T-helper 1 cell (primary cell): ENCODE measurements around the gene HSD3B1.
"Not testable (repeated sequence)": the region's sequence is repeated elsewhere in the genome, so short reads cannot be mapped to it uniquely, and the experiment has no call there.

ENCODE experiments used
- DNase-seq, 5 donors: peaks; one replicate each; pipeline ENCODE4 v3.0.0-alpha.2; 2012 to 2020

The HSD3B1 gene

DNA sequence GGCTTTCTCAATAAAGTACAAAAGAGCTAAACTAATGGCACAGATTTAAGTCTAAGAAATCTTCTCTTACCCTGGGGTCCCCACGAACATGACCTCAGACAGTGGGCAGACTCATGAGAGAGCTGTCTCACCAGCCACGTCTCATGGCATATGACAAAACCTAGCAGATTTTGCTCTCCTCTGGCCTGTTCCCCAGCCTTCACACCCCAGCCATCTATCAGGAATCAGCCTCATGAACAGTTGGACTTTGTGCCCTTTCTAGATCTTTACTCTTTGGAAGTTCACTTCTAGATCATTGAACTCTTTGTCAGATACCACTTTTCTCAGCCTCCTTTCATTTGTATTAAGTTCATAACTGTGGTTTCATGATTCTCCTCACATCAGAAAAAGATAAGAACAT lies 14.2 kb upstream of the HSD3B1 start:
- no peak for DNase-seq

DNA sequence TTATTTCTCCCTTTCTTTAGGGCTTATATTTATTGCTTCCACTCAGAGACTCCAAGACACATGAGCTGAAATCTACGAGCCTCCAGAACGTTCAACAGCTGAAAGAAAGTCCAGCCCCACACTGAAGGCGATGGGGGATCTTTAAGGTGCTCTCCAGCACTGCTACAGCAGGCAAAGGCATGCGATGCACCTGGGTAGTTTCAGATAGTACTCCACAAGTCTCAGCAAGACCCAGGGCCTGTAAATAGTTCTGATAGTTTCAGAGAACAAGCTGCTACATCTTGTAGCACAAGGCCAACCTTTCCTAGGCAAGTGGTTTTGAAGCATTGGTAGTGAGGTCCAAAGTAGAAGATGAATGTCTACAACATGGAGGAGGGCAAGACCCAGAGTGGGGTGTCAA lies 2.2 kb upstream of the HSD3B1 start:
- no peak for DNase-seq

DNA sequence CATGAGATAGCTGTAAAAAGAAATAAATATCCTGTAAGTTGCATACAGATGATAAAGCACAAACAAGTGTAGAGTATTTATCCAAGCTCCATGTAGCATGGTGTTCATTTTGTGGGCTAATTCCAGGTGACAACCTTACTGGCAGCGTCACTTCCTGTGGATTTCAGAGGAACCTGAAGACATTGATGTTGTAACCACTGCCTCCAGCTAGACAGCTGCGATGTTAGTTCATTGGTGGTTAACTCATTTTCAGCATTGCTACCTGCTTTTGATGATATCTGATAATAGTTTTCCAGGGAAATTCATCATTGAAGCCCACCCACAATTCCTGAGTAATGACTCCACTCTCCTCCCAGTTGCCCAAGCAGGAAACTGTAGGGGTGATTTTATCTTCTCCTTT lies 3.0 kb downstream of the HSD3B1 start:
- DNase-seq = no peak

DNA sequence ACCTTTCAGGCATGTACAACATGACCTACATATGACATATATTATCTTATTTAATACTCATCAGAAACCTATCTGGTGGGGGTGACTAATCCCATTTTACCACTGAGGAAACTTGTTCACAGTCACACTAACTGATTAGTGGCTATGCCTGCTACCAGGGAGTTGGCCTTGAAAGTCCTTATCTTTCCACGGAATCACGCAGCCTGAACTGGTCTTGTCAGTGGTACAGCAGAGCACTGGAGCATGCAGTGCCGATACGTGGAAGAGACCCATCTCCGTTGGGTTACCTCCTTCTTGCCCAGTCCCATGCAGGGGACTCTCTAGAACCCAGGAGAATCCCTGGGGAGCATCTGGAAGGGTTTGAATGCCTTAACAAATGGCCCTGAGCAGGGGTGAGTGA lies 8.2 kb downstream of the HSD3B1 start:
- no peak for DNase-seq

DNA sequence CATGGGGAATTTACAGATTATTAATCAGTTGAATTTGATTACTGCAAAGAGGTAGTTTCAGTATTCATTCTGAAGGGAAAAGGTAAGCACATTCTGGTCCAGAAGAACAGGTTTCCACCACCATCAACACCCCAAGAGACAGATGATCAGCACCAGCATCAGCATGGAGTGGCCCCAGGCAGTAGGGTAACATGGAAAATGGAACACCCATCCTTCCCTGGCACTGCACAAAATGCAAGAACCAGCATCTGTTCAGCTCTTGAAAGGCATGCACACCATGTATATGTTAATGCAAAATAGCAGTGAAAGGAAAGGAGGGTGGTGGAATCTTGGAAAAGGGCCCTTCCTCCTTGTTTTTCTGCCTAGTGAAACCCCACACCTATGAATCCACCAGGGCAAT lies 9.2 kb downstream of the HSD3B1 start:
- DNase-seq = no peak

DNA sequence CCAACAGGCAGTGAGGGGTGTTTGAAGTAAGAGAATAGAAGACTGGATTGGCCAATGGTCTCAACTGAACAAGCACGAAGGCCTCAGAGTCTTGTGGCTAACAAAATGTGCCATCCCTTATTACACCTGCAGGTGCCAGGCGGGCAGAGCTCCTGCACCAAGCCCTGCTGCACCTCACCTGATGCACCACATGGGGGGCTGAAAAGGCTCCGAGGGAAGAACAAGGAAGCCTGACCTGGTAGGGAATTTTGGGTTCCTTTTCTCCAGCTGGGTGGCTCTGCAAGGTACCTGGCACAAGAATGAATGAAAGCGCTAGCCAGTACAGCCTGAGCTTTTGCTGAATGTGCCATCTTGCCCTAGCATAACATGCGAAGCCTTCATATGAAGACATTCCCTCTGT lies 9.7 kb downstream of the HSD3B1 start:
- DNase-seq = no peak

DNA sequence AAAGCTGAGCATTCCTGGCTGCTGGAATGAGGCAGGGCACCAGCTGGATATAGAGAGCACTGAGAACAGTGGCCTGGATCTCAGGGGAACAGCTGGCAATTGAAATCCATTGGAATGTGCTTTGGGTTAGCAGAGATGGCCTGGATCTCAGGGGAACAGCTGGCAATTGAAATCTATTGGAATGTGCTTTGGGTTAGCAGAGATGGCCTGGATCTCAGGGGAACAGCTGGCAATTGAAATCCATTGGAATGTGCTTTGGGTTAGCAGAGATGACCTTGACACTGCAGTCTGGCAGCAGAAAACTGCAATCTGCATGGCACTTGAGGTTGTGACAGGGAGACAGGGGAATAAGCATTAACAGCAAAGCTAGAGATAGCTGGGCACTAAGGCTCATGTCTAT lies 10.7 kb downstream of the HSD3B1 start:
- DNase-seq = not testable (repeated sequence)

DNA sequence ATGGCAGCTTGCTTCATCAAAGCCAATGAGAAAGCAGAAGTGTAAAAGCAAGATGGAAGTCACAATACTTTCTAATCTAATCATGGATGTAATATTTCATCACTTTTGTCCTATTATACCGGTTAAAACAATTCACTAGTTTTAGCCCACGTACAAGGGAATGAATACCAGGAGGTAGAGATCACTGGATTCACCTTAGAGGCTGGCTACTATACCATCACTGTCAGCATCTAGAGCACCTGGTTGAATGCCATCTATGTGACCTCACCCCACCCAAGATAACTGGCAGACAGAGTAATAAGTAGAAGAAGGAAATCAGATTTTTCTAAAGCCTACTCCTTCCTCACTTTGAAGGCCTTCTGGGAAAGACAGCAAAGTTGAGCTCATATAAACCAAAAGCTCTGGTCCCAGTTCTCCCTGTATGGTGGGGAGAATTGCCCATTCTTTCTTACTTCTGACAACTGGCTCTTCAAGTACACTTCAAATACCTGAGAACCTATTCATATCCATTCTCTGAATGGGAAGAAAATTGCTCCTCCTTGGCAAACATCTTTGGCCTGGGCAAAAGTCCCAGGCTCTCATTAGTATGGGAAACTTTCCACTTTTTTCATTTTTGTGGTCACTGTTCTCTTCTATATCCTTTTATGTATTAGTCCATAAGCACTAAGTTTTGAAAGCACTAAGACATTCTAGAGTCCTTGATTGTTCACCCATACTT lies 24.8 kb downstream of the HSD3B1 start:
- no peak for DNase-seq

DNA sequence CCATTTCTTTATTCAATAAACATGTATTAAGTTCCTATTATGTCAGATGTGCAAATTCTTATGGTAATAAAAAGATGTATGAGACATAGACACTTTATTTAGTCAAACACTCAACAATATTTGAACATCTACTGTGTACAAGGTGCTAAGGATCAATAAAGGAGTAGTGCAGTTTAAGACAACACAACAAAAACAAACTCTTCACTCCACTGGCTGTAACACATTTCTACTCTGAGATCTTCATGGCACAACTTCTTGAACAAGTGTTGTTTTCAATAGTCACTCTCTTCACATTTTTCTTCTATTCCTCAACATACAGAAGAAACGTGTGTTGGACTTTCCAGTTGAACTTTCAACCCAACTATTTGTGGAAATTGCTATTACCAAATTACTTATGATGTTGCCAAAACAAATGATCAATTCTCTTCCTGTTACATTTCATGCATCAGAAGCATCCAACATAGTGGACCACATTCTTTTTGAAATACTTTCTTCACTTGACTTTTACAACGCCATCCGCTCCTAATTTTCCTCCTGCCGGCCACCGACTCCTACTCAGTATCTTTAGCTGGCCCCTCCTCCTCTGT lies 25.4 kb downstream of the HSD3B1 start:
- DNase-seq = no peak

DNA sequence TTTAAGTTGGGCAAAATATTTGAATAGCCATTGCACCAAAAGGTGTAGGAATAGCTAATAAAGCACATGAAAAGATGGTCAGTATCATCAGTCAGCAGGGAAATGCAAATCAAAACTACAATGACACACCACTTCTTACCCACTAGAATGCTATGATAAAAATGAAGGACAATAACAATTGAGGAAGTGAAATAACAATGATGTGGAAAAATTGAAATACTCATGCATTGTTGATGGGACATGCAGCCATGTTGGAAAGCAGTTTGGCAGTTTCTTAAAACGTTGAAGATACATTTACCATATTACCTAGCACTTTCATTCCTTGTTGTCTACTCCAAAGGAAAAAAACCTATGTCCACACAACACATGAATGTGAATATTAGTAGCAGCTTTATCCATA lies 28.4 kb downstream of the HSD3B1 start:
- DNase-seq = no peak

DNA sequence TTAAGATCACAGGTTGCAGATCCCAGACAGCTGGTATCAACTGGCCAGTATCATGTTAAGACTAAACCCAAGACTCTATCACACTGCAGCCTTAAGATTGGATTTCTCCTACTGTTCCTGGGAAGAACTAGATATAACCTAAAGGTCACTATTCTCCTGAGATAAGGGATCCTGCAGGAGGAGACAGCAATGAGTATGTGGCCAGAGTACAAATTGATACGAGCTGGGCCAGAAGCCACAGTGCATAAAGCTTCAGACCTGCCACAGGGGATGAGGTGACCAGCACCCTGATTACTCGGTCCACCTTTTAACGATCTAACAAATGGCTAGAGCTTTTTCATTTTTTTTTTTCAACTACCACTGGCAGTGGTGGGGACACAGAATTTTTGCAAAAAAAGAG lies 31.0 kb downstream of the HSD3B1 start:
- DNase-seq = no peak

DNA sequence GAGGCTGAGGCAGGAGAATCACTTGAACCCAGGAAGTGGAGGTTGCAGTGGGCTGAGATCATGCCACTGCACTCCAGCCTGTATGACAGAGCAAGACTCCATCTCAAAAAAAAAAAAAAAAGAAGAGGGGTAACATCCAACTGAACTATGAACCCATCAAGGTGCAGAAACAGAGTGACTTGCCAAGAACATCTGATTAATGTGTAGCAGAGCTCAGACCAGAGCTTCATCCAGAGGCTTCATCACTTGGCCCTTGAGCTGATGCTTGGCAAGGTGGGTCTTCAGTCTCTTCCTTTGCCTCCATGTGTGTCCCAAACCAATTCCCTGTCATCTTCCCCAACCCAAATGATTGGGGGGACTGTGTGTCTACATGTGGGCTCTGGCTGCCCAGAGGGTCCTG lies 32.6 kb downstream of the HSD3B1 start:
- no peak for DNase-seq

DNA sequence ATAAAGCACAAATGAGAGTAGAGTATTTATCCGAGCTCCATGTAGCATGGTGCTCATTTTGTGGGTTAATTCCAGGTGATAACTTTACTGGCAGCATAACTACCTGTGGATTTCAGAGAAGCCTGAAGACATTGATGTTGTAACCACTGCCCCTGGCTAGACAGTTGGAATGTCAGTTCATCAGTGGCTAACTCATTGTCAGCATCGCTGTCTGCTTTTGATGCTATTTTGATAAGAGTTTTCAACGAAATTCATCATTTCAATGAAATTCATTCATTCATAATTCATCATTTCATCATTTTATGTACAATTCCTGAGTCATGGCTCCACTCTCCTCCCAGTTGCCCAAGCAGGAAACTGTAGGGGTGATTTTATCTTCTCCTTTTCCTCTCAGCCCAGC lies 34.4 kb downstream of the HSD3B1 start:
- DNase-seq = no peak

DNA sequence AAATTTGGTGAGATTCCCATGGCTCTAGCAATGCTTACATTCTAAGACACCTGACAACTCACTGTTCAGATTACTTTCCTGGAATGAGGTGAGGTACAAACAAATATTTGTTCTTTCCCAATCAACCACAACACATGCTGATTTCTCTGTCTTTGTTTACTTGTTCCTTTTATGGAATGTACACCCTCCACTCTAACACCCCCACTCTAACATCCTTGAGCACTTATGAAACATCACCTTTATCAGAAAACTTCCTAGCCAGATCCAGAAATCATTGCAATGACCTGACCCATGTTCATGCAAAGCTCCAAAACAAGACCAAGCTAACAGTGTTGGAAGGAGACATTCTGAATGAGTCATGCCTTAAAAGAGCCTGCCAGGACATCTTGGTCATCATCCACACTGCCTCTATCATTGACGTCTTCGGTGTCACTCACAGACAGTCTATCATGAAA lies 35.5 kb downstream of the HSD3B1 start:
- no peak for DNase-seq

DNA sequence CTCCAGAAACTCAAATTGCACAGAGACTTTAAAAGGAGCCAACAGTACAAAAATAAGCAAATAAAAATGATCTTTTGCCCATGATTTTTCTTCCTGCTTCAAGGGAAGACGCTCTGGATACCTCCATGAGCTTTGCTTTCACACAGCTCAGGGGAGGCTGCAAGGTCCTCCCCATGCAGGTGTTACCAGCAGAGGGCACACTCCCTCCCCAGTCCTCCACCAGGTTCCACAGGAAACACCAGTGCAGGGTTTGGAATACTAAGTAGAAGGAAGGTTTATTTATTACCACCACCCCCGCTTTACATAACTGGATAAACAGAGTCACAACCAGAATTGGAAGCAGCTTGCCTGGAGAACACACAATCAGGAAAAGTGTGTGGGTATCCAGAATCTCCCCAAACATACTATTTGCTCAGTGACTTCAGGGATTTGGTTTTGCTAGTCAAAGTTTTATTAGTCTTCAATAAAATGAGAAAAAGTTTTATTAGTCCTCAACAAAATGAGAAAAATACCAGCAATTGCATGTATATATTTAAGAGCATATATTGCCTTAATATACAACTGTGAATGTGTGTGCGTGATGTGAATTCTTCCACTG lies 37.3 kb downstream of the HSD3B1 start:
- no peak for DNase-seq

DNA sequence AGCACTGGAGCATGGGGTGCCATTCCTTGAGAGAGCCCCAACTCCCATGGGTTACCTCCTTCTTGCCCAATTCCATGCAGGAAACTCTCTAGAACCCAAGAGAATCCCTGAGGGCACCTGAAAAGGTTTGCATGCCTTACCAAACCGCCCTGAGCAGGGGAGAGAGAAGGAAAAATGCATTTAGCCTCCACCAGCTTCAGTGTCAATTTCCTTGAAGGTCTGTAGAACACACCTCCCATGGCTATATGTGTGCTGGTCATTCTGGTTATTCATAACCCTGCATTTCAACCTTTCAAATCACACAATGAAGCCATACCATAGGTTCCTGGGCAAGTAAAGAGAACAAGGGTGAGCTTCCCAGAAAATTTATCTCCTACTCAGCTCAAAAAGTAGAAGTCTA lies 39.6 kb downstream of the HSD3B1 start:
- DNase-seq = no peak

DNA sequence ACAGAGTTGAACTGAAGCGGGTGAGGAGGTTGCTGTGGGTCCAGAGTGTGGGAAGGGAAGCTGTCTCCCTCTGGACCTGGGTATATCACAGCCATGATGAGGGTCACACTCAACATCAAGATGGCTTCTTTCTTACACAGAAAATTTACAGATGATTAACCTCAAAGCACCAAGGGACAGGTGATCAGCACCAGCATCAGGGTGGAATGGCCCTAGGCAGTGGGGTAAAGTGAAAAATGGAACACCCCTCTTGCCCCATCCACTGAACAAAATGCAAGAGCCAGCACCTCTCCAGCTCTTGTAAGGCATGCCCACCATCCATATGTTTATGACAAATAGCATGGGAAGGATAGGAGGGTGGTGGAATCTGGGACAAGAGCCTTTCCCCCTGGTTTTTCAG lies 40.3 kb downstream of the HSD3B1 start:
- DNase-seq = no peak

DNA sequence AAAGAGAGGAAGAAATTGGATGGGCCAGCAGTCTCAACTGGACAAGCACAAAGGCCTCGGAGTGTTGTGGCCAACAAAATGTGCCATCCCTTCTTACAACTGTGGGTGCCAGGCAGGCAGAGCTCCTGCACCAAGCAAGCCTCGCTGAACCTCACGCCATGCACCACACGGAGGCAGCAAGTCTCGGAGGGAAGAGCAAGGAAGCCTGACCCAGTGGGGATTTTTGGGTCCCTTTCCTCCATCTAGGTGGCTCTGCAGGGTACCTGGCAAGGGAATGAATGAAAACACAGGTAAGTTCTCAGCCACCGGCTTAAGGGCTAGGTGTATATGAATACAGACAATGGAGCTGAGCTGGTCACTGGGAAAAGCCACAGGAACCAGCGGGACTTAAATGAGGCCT lies 40.8 kb downstream of the HSD3B1 start:
- no peak for DNase-seq

DNA sequence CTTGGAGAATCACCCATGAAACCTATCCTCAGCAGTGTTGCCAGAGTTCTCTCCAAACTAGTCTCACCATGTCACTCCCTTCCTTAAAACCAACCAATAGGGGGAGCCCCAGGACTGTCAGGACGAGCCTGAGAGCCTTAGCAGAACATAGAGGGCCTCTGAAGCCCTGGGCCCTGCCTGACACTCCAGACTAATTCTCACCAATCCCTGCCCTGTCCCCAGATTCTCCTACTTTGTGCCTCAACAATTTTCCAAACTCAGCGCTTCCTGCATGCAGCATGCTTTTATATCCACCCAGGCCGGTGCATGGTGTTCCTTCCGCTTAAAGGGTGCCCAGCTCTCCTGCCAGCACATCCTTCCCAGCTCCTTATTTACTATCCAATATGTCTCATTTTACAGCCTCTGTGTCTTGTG lies 42.7 kb downstream of the HSD3B1 start:
- DNase-seq = peak in 1 of 5 donors; percentile 21

DNA sequence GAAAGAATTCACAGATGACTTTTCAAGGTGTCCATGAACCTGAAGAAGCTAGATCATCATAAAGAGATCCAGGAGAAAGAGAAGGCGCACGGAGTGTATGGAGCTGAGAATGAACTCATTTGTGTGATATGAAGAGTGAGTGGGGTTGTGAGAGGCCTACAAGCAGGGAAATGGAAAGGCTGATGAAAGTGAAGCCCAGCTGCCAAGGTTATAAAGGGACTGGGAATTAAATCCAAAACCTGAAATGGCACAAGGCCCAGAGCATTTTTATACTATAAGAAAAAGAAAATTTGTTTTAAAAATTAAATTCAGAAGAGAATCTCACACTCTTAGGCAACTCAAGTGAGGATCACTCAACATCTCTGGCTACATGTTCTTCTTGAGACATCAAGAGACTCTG lies 43.4 kb downstream of the HSD3B1 start:
- DNase-seq = no peak

DNA sequence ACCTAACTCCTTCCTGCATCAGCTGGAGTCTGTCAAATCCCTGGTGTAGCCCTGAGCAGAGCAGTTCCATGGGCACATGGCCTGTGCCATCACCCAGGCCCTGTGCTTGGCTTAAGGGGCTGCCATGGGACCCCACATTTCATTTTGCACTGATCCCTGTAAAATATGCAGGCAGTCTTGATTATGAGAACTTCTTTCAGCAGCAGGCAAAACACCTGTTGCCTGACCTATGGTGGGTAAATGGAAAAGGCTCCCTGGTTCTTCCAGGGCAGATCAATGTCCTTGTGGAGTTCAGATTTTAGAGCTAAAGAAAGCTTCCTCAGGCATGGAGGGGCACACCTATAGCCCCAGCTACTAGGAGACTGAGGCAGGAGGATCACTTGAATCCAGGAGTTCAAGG lies 44.2 kb downstream of the HSD3B1 start:
- DNase-seq = no peak

DNA sequence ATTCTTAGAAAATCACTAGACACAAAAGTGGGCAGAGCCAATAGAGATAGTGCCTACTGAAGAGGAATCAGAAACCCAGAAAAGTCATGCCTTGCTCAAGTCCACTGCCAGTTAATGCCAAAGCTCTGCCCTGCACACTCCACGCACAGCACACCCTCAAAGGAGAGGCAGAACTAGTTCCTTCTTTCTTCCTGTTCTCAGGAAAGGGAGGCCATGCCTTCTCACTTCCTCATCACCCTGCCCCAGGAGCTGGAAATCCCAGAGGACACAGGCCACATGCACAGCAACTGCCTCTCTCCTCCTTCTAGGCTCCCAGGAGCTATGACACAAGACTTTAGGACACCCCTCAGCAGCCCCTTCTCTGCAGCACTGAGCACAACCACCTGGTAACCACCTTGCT lies 45.6 kb downstream of the HSD3B1 start:
- not testable (repeated sequence) for DNase-seq

DNA sequence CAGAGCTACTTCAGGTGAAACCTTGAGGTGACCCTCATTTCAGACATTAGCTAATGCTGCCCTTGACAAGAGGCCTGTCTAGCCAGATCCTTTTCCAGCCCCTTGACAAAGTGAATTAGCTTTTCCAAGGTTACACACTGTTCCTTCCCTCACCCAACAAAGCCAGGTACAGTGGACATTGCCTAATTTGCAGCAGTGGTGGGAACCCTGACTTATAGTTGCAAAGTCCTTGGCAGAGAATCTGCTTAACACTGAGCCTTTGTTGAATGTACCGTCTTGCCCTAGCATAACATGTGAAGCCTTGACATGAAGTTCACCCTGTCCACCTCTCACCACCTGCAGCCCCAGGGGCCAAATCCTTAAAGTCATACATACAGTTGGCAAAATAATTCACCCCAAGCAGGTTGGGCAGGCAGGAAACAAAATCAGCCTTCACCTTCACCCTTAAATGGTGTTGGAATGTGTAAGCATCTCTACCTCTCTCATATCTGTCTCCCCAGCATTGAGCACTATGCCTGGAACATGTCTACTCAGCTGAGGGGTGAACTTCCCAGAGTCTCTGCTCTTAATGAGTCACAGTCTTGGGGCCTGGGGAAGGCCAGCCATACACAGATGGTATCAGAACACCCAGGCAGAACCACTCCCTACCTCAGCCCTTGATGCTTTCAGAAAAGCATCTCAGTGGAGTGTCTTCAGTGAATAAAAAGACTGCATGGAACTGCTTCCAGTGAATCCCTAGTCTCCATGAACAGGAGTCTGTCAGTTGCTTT lies 46.5 kb downstream of the HSD3B1 start:
- not testable (repeated sequence) for DNase-seq

DNA sequence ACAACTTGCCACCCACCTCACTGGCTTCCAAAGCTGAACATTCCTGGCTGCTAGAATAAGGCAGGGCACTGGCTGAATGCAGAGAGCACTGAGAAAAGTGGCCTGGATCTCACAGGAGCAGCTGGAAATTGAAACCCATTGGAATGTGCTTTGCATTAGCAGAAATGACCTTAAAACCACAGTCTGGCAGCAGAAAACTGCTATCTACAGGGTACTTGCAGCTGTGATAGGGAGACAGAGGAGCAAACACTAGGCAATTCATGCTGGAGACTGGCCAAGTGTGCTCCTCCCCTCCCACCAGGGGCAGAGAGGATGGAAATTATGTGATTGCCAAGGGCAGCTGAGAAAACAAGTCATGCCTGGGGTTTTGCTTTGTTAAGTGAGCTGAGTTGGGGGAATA lies 47.2 kb downstream of the HSD3B1 start:
- DNase-seq = no peak
